ENCODE measurements around the gene PREX1.

- TF ChIP-seq, protein P1, sequence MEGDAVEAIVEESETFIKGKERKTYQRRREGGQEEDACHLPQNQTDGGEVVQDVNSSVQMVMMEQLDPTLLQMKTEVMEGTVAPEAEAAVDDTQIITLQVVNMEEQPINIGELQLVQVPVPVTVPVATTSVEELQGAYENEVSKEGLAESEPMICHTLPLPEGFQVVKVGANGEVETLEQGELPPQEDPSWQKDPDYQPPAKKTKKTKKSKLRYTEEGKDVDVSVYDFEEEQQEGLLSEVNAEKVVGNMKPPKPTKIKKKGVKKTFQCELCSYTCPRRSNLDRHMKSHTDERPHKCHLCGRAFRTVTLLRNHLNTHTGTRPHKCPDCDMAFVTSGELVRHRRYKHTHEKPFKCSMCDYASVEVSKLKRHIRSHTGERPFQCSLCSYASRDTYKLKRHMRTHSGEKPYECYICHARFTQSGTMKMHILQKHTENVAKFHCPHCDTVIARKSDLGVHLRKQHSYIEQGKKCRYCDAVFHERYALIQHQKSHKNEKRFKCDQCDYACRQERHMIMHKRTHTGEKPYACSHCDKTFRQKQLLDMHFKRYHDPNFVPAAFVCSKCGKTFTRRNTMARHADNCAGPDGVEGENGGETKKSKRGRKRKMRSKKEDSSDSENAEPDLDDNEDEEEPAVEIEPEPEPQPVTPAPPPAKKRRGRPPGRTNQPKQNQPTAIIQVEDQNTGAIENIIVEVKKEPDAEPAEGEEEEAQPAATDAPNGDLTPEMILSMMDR (IDR thresholded peaks at IDR 0.05): no peak
- TF ChIP-seq POLR2A (IDR thresholded peaks at IDR 0.05): no peak
Measured at GRCh38 chr20:48671141-48671540, 156.7 kb downstream of the PREX1 start.

All from prostate gland (tissue), 2 donors.